GOT3 (cell line): Measurements from ENCODE around the gene FNDC3B.

Source experiments
- DNase-seq: peaks from one replicate; lab custom pipeline; 2025; ENCODE audit warnings: mixed read lengths; lab: John Stamatoyannopoulos, UW

The FNDC3B gene

DNA sequence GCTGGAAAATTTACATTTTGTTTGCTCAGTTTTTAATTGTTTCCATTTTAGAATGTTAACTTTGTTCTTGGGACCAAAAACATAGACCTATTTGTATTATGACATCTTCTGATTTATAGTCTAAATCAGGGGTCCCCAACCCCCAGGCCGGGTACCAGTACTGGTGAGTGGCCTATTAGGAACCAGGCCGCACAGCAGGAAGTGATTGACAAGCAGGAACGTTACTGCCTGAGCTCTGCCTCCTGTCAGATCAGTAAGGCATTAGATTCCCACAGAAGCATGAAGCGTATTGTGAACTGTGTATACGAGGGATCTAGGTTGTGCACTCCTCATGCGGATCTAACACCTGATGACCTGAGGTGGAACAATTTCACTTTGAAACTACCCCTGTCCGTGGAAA, 357.0 kb downstream of the FNDC3B start:
- no peak for DNase-seq

GRCh38 chr3:172397716-172398405, 358.5 kb downstream of the FNDC3B start:
- DNase-seq: no peak

DNA sequence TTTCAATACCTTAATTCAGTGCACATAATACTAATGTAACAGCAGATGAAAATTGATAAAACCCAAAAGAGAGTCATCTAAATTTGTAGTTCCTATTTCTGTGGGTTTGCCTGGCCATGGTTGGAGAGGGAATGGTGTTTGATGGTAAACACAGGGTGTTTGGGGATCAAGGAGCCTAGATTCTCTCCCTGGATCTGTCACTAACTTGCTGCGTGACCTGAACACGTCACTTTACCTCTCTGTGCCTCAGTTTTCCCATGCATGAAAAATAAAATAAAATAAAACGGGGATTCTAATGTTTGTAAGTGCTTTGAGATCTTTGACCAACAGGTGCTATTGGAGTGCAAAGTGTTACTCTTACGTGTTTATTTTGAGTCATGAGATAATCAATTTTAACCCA, 359.1 kb downstream of the FNDC3B start:
- DNase-seq: no peak

DNA sequence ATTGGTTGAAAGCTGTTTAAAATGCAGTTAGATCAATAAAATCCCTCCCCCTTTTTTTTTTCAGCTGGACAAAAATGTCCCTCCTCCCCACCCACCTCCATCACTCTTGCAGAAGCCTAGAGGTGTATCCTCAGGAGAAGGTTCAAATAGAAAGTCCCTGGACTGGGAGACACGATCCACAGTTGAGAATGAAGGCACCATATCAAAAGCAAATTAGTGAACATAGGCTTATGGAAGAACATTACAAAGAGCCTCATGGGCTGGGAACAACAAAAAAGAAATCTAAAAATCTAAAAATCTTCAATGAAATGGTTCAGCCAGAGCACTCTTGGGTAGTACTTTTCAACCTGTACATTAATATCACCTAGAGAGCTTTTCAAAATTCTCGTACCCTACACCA, 362.7 kb downstream of the FNDC3B start:
- no peak for DNase-seq

DNA sequence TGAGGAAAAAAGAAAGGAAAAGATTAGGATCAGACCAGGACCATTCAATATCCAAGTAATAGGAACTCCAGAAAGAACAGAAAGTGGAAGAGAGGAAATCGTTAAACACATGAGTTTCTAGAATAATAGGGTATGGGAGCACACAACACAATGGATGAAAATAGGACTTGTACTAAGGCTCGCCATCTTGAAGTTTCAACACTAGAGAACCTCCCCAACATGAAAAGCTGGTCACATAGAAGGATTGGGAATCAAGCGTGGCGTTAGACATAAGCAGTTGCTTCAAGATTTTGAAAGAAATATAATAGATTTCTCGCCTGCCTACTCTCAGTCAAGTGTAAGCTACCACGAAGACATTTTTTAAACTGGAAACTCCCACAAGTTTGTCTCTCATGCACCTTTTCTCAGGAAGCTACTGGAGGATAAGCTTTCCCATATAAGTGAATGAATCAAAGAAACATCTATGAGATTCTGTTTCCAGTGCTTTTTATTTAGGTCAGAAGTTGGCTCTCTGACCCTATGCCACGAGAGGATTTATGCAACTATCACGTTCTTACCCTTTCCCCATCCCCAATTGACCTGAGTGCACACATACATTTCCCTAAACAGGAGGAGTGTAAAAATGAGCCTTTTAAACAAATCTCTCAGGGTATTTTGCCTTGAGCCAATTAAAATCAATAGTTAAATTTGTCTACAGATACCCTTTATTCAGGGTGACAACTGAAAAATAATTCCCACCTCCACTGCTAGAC, 363.7 kb downstream of the FNDC3B start:
- DNase-seq: no peak

DNA sequence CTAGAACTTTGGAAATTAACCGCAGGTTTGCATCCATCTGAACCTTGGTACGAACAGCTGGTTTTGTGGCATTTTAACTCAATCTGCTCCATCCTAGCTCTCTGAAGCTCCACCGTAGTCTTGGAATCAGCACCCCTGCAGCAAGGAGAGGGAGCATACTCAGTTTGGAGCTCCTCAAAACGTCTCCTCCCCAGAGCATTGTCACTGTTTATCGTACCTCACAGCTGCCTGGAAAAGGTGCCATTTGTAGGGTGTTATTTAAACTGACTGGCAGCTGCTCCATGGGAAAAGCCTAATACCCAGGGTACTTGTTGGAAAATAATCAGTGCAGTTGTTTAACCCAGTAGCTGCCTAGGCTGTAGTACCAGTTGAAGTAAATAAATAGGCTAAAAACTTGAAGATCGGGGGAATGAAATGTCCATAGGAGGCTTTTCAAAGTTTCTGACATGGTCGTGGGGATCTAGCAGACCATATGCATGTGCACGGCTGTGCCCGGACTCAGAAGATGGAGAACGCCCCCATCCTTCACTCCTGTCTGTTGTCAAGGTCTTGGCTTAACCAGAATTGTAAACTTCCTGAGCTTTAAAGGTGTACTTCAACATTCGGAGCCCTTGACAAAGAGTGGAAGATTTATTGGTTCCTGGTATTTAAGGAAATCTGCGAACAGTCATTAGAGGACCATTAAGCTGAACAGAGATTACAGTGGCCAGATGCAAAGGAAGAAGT, 365.0 kb downstream of the FNDC3B start:
- no peak for DNase-seq

DNA sequence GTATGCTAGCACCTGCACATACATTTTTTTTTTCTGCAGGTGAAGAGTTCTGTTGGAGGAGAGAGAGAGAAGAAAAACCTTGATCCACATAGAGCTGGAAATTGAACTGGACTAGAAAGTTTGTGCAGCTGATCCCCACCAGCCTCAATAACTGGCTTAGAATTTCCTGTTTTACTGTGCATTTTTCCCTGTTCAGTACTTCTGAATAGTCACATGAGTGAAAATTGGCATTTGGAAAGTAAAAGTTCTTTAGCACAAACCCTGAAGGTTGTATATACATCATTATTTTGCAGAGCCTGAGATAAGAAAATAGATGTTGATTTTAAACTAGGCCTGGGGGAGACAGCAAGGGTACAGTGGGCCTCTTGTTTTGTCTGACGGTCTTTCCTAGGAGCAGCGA, 366.5 kb downstream of the FNDC3B start:
- DNase-seq: no peak

GRCh38 chr3:172407872-172408271, 368.5 kb downstream of the FNDC3B start:
- DNase-seq: no peak

- DNase-seq: no peak
Measured at GRCh38 chr3:172410702-172411477, 371.5 kb downstream of the FNDC3B start.

DNA sequence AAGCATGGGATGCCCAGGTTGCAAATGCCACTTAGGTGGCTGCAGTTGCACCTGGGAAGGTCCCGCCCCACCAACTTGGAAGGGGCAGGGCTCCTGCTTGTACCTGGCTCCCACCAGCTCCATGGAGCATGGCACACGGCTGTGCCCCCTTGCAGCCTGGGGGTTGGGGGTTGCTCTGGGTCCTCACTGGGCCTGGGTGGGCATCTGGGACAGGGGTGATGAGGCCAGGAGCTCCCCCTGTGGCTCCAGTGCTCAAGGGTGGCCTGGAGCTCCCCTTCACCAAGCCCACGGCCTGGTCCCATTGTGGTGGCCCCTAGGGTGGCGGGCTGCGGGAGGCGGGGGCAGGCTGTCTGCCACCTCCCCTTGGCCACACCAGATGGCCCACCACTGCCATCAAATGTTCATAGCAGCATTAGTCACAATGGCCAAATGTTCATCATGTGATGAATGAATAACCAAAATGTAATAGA, 372.1 kb downstream of the FNDC3B start:
- no peak for DNase-seq

- DNase-seq: no peak
Measured at GRCh38 chr3:172415323-172415722, 375.9 kb downstream of the FNDC3B start.

GRCh38 chr3:172437713-172438112, 398.3 kb downstream of the FNDC3B start:
- no peak for DNase-seq

GRCh38 chr3:172438186-172438585, 398.8 kb downstream of the FNDC3B start:
- DNase-seq: no peak

- DNase-seq: no peak
Measured at GRCh38 chr3:172441581-172441980, 402.2 kb downstream of the FNDC3B start.

DNA sequence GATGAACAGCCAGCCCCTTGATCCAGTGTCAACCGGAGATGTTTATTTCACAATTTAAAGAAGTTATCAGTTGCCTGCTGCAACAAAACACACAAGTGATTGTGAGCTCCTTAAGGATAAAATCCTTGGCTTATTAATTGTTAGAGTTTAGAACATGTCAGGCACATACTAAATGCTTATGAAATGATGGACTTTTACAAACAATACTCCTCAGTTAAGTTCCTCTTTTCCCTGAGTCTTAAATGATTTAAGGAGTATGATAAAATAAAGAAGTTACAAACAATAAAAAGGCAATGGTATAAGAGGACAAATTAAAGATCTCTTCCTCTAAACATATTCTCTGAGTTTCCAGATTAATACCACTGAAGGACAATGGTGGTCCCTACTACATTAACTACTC, 403.2 kb downstream of the FNDC3B start:
- DNase-seq: no peak

GRCh38 chr3:172444821-172445220, 405.4 kb downstream of the FNDC3B start:
- DNase-seq: no peak

- DNase-seq: no peak
Measured at GRCh38 chr3:172446198-172446597, 406.8 kb downstream of the FNDC3B start.

- DNase-seq: no peak
Measured at GRCh38 chr3:172447611-172448579, 408.5 kb downstream of the FNDC3B start, which contains the start of gene GHSR. Gene GHSR, minus strand, starts transcription at chr3:172448456. Its CDS starts 43 bp downstream, at chr3:172448413.

DNA sequence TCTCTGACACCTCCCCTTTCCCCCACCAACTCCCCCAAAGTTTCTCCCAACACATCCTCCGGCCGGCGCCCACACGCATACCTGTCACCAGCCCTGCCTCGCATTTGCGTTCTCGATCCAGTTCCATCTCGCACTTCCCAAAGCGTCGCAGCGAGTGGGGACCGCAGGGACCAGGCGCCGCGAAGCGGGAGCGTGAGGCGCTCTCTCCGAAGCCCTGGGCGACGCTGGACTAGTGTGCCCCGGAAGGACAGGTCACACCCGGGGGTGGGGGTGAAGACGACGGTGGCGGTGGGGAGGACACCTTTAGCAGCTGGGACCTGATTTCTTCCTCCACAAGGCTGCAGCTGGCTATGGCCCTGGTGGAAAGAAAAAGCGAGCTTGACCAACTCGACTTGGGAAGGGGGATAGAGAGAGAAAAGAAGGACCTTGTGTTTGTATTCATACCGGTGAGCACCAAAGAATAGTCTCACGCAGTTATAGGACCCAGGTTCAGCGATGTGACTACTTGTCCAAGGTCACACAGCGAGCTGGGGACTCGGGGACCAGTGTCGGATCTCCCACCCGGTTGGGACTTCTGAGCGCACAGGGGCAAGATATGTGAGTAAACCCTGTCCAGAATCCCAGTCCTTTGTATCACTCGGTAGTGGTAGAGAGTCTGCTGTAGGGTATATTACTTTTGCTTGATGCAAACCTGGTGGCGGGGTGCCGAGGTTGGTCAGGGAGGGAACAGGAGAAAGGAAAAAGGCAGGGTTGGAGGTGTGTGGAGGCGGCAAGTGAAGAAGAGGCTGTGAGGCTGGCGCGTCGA, 409.5 kb downstream of the FNDC3B start:
- DNase-seq: no peak
